SH-SY5Y (cell line): ENCODE results near the gene SLC38A3.

Experiments
- GATA2 ChIP-seq: IDR thresholded peaks from 2 replicates; pipeline ENCODE4 v1.6.1; 2011; ENCODE audit warnings: mild to moderate bottlenecking, low read depth, low read length
- GATA3 ChIP-seq: IDR thresholded peaks from 2 replicates; pipeline ENCODE4 v1.6.1; 2011; ENCODE audit warnings: low read depth, mild to moderate bottlenecking, low read length, moderate library complexity

- no peak for TF ChIP-seq GATA3
- no peak for TF ChIP-seq GATA2
Measured at GRCh38 chr3:50167069-50167840, 37.8 kb upstream of the SLC38A3 start.
